UCSD-AML1 (cell line): Measurements from ENCODE around the gene ACP4.

Source experiments
- DNase-seq: peaks from one replicate; lab custom pipeline; 2025; ENCODE audit not compliant: unreplicated experiment; lab: John Stamatoyannopoulos, UW

The ACP4 gene

GRCh38 chr19:50839712-50840655 lies 49.8 kb downstream of the ACP4 start:
- no peak for DNase-seq

GRCh38 chr19:50842130-50842529 lies 51.9 kb downstream of the ACP4 start:
- DNase-seq, result no peak

- no peak for DNase-seq
These were observed 53.0 kb downstream of the ACP4 start for GRCh38 chr19:50843205-50843604.

- DNase-seq, result no peak
These were observed 53.5 kb downstream of the ACP4 start for GRCh38 chr19:50843701-50844221.

GRCh38 chr19:50844296-50844935 lies 54.2 kb downstream of the ACP4 start:
- no peak for DNase-seq
